ENCODE results near the gene SLC39A13. TPM values are rescaled to one million over a fixed set of nuclear protein-coding genes. Genes with fewer than 3 reads are reported as not detected.

SLC39A13 gene
- 60.0 TPM for total RNA-seq (ENCODE audit: unreplicated experiment)
- long read RNA-seq, partial matches to known transcripts, result 3 of 18 reads
- long read RNA-seq, other reads (novel, unspliced or antisense), result 15 of 18 reads

DNA sequence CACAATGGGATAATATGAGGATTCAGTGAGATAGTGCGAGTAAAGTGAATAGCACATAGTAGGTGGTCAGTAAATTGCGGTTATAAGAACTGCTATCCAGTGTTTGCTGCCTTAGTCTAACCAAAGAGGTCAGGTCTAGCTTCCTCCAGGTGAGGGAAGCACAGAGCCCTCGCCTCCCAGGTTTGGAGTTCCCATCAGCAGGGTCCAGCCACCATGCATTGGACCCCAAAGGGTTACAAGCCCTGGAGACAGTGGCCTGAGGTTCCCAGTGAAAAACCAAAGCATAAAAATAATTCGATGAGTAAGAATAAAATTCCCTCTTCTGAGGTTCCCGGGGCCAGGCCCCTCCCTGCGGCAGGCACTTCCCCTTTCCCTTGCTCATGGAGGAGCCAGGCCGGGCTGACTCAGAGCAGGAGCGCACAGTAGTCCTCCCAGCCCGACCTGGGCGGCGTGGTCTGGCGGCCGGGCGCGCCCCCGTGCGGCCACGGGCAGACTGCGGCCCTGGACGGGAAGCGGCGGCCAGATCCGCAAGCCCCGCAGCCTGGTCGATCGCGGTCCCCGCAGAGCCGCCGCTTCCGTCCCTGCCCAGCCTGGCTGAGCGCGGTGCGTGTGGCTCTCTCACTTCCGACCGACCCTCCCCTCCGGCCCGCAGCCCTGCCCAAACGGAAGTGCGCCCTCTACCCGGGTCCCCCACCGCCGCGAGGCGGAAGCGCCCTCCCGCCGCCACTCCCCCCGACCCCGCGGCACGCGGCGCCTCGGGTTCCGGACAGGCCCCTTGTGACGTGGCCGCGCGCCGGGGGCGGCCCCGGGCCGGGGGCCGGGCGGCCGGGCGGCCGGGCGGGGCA lies at the start of gene SLC39A13:
TSS of gene SLC39A13 (plus strand) at position 845 of the 845 bp plus-strand sequence. CDS start 1,505 bp downstream, outside the sequence.
- Mint-ChIP-seq H3K27me3 (ENCODE audit: unreplicated experiment) (peaks cover 11% of the 10 kb centered on the region), H3K27ac (ENCODE audit: unreplicated experiment) (peak within 1 kb of the TSS; percentile 93), H3K4me3 (ENCODE audit: unreplicated experiment) (peak within 1 kb of the TSS; percentile 92), H3K4me1 (ENCODE audit: low read depth, unreplicated experiment) (peaks cover 15% of the 10 kb centered on the region), H3K36me3 (ENCODE audit: unreplicated experiment) (no peaks in the 10 kb centered on the region), H3K9me3 (ENCODE audit: unreplicated experiment) (peaks cover 10% of the 10 kb centered on the region)
- TF ChIP-seq, protein P1, sequence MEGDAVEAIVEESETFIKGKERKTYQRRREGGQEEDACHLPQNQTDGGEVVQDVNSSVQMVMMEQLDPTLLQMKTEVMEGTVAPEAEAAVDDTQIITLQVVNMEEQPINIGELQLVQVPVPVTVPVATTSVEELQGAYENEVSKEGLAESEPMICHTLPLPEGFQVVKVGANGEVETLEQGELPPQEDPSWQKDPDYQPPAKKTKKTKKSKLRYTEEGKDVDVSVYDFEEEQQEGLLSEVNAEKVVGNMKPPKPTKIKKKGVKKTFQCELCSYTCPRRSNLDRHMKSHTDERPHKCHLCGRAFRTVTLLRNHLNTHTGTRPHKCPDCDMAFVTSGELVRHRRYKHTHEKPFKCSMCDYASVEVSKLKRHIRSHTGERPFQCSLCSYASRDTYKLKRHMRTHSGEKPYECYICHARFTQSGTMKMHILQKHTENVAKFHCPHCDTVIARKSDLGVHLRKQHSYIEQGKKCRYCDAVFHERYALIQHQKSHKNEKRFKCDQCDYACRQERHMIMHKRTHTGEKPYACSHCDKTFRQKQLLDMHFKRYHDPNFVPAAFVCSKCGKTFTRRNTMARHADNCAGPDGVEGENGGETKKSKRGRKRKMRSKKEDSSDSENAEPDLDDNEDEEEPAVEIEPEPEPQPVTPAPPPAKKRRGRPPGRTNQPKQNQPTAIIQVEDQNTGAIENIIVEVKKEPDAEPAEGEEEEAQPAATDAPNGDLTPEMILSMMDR (IDR thresholded peaks at IDR 0.05; ENCODE audit: partially characterized antibody, unreplicated experiment), result peak; percentile 85
- DNase-seq, result peak; percentile 96

- TF ChIP-seq, protein P1 (IDR thresholded peaks at IDR 0.05; ENCODE audit: partially characterized antibody, unreplicated experiment), result no peak
- Mint-ChIP-seq H3K4me3 (ENCODE audit: unreplicated experiment) (no peak overlapping the region), H3K27ac (ENCODE audit: unreplicated experiment) (no peak overlapping the region), H3K9me3 (ENCODE audit: unreplicated experiment) (peaks cover 5% of the 10 kb centered on the region), H3K36me3 (ENCODE audit: unreplicated experiment) (no peaks in the 10 kb centered on the region), H3K27me3 (ENCODE audit: unreplicated experiment) (no peaks in the 10 kb centered on the region), H3K4me1 (ENCODE audit: low read depth, unreplicated experiment) (no peaks in the 10 kb centered on the region)
- no peak for DNase-seq
Measured at GRCh38 chr11:47358731-47359051, 49.7 kb upstream of the SLC39A13 start.

GRCh38 chr11:47359162-47359561 lies 49.2 kb upstream of the SLC39A13 start:
- TF ChIP-seq, protein P1 (IDR thresholded peaks at IDR 0.05; ENCODE audit: partially characterized antibody, unreplicated experiment), result no peak
- Mint-ChIP-seq H3K27me3 (ENCODE audit: unreplicated experiment) (no peaks in the 10 kb centered on the region), H3K27ac (ENCODE audit: unreplicated experiment) (no peak overlapping the region), H3K4me1 (ENCODE audit: low read depth, unreplicated experiment) (no peaks in the 10 kb centered on the region), H3K9me3 (ENCODE audit: unreplicated experiment) (peaks cover 4% of the 10 kb centered on the region), H3K4me3 (ENCODE audit: unreplicated experiment) (no peak overlapping the region), H3K36me3 (ENCODE audit: unreplicated experiment) (no peaks in the 10 kb centered on the region)
- no peak for DNase-seq

DNA sequence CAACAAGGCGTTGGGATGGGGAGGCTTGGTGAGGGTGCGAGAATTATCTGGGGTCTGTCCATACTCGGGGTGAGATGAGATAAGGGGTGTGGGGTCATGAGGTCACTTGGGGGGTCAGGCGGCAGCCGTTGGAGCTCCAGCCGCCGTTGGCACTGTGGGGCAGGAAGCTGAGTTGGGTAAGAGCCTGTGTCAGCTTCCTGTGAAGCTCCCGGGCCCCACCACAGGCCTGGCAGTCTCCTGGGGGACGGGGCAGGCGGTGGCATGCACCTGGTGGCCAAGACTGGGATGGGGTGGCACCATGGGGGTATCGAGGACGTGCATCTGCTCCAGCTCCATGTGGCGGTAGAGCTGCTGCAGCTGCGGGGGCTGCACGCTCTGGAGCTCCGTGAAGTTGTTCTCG lies 48.8 kb upstream of the SLC39A13 start:
- H3K9me3 Mint-ChIP-seq (ENCODE audit: unreplicated experiment), result peaks cover 2% of the 10 kb centered on the region
- H3K27me3 Mint-ChIP-seq (ENCODE audit: unreplicated experiment), result no peaks in the 10 kb centered on the region
- H3K36me3 Mint-ChIP-seq (ENCODE audit: unreplicated experiment), result no peaks in the 10 kb centered on the region
- TF ChIP-seq, protein P1 (IDR thresholded peaks at IDR 0.05; ENCODE audit: partially characterized antibody, unreplicated experiment), result no peak
- no peak overlapping the region for H3K4me3 Mint-ChIP-seq (ENCODE audit: unreplicated experiment)
- no peak overlapping the region for H3K27ac Mint-ChIP-seq (ENCODE audit: unreplicated experiment)
- no peaks in the 10 kb centered on the region for H3K4me1 Mint-ChIP-seq (ENCODE audit: low read depth, unreplicated experiment)
- no peak for DNase-seq

GRCh38 chr11:47360341-47360740 lies 48.0 kb upstream of the SLC39A13 start:
- Mint-ChIP-seq H3K4me3 (ENCODE audit: unreplicated experiment) (no peak overlapping the region), H3K27ac (ENCODE audit: unreplicated experiment) (no peak overlapping the region), H3K9me3 (ENCODE audit: unreplicated experiment) (no peaks in the 10 kb centered on the region), H3K27me3 (ENCODE audit: unreplicated experiment) (no peaks in the 10 kb centered on the region), H3K4me1 (ENCODE audit: low read depth, unreplicated experiment) (no peaks in the 10 kb centered on the region), H3K36me3 (ENCODE audit: unreplicated experiment) (no peaks in the 10 kb centered on the region)
- TF ChIP-seq, protein P1 (IDR thresholded peaks at IDR 0.05; ENCODE audit: partially characterized antibody, unreplicated experiment), result no peak
- no peak for DNase-seq

All from glutamatergic neuron (in vitro differentiated cells).